Measurements from ENCODE around the gene FARS2.

DNA sequence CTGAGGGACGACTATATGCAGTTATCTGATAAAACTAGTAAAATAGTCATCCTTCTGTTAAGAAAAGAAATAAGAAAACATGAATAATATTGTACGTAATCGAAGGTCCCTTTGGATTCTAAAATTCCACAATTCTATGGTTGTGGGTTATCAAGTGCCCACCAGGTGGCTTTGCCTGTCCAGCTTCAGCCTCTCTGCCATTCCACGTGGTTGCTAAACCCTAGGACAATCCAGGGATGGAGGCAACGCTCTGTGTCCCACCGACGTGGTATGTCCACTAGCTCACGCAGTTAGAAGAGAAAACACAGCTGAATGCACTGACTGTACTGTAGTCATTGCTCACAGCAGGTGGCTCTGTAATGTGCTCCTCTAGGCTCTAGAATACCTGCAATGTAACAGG lies 349.3 kb downstream of the FARS2 start:
- TF ChIP-seq POLR2A (IDR thresholded peaks at IDR 0.05; ENCODE audit: low read depth, low read length) (no peak), TAF1 (IDR thresholded peaks at IDR 0.05; ENCODE audit: borderline replicate concordance, low read depth, low read length) (no peak), POLR2AphosphoS5 (IDR thresholded peaks at IDR 0.05; ENCODE audit: low read depth, low read length) (no peak)
